Adipose tissue (tissue), 3 donors: ENCODE measurements around the gene ZNF266. TPM values are rescaled to one million over a fixed set of nuclear protein-coding genes. Genes with fewer than 3 reads are reported as not detected.

ENCODE experiments used
- polyA plus RNA-seq, 3 donors: library from polyadenylated mRNA; stranded (reverse); fragments of 200-250 nt; gene quantifications; one replicate each; pipeline ENCODE4 v1.2.3, GENCODE V29; 2013
- donor health status: healthy with polysubstance abuse.
- donor health status: Bipolar disorder and iron deficiency.
- donor health status: healthy.

Gene ZNF266
- polyA plus RNA-seq, 3 donors, result 10.8 to 12.9 (median 11.0) TPM

Other genes starting within 250 kb of the ZNF266 start
- not detected for gene OR7D4, start 216.0 kb downstream of the ZNF266 start, polyA plus RNA-seq
- not detected for gene OR7E24, start 184.6 kb downstream of the ZNF266 start, polyA plus RNA-seq
- 1 to 10 TPM in 2 of 3 donors, under 1 TPM in 1; 0.34 to 1.8 (median 1.4) TPM for gene ZNF699, start 125.7 kb downstream of the ZNF266 start, polyA plus RNA-seq
- 10 to 100 TPM in 1 of 3 donors, 1 to 10 TPM in 2; 5.6 to 12.1 (median 6.2) TPM for gene ZNF559, start 111.4 kb downstream of the ZNF266 start, polyA plus RNA-seq
- under 1 TPM; 0.56 to 0.97 (median 0.89) TPM for gene ZNF177, start 72.6 kb downstream of the ZNF266 start, polyA plus RNA-seq
- gene ZNF560, start 63.0 kb upstream of the ZNF266 start, polyA plus RNA-seq, result under 1 TPM in 1 of 3 donors, not detected in 2; 0.16 TPM
- 1 to 10 TPM; 2.6 to 3.4 (median 3.3) TPM for gene ZNF426, start 103.1 kb upstream of the ZNF266 start, polyA plus RNA-seq
- gene ZNF121, start 148.9 kb upstream of the ZNF266 start, polyA plus RNA-seq, result 1 to 10 TPM; 2.4 to 6.0 (median 4.0) TPM
- 10 to 100 TPM; 11.8 to 20.6 (median 17.0) TPM for gene ZNF561, start 185.7 kb upstream of the ZNF266 start, polyA plus RNA-seq
- 1 to 10 TPM; 4.6 to 9.3 (median 7.3) TPM for gene ZNF562, start 239.5 kb upstream of the ZNF266 start, polyA plus RNA-seq